ENCODE data around the gene STPG2. TPM values are rescaled to one million over a fixed set of nuclear protein-coding genes. Genes with fewer than 3 reads are reported as not detected.

The STPG2 gene
- total RNA-seq, 2 donors from 2014 or later = 0.77 to 1.1 TPM

DNA sequence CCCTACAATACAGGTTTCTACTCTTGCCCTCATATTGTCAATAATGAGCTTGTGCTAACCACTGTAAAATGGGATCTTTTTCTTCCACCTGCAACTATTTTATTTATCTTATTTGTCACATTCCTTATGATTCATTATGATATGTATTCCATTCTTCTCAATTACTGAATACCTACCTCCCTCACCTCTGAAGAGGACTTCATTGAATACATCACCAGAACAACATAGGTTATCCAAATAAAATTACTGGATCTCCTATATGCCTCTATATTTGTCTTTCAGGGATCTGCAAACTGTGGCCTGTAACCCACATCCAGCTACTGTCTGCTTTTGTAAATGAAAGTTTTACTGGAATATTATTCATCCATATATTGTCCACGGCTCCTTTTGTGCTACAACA, 41.3 kb downstream of the STPG2 start:
- TF ChIP-seq, protein P1, sequence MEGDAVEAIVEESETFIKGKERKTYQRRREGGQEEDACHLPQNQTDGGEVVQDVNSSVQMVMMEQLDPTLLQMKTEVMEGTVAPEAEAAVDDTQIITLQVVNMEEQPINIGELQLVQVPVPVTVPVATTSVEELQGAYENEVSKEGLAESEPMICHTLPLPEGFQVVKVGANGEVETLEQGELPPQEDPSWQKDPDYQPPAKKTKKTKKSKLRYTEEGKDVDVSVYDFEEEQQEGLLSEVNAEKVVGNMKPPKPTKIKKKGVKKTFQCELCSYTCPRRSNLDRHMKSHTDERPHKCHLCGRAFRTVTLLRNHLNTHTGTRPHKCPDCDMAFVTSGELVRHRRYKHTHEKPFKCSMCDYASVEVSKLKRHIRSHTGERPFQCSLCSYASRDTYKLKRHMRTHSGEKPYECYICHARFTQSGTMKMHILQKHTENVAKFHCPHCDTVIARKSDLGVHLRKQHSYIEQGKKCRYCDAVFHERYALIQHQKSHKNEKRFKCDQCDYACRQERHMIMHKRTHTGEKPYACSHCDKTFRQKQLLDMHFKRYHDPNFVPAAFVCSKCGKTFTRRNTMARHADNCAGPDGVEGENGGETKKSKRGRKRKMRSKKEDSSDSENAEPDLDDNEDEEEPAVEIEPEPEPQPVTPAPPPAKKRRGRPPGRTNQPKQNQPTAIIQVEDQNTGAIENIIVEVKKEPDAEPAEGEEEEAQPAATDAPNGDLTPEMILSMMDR (IDR thresholded peaks at IDR 0.05) = no peak
- TF ChIP-seq POLR2AphosphoS5 (IDR thresholded peaks at IDR 0.05) = no peak
- no peak for TF ChIP-seq POLR2A (IDR thresholded peaks at IDR 0.05)
- intact Hi-C loops (cut with DNase I) = no loop called here
- WGBS = 41% methylated on average over 1 of the region's 1 CpG
- Histone ChIP-seq H3K9me3 (no peaks in the 10 kb centered on the region), H3K4me1 (replicated peaks) (no peaks in the 10 kb centered on the region), H3K36me3 (no peaks in the 10 kb centered on the region), H3K27me3 (replicated peaks; ENCODE audit: insufficient read depth) (no peaks in the 10 kb centered on the region), H3K27ac (no peak overlapping the region), H3K4me3 (no peak overlapping the region)
- no peak for DNase-seq (ENCODE audit: low spot score)

DNA sequence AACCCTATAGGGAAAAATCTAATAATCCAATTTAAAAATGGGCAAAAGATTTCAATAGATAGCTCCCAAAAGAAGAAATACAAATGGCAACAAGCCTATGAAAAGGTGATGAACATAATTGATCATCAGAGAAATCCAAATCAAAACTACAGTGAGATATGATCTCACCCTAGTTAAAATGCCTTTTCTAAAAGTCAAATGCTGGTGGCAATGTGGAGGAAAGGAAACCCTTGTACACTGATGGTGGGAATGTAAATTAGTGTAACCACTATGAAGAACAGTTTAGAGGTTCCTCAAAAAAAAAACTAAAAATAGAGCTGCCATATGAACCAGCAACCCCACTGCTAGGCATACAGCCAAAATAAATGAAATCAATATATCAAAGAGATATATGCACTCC, 44.5 kb downstream of the STPG2 start:
- Histone ChIP-seq H3K4me1 (replicated peaks) (no peaks in the 10 kb centered on the region), H3K27ac (no peak overlapping the region), H3K4me3 (no peak overlapping the region), H3K36me3 (no peaks in the 10 kb centered on the region), H3K9me3 (no peaks in the 10 kb centered on the region), H3K27me3 (replicated peaks; ENCODE audit: insufficient read depth) (no peaks in the 10 kb centered on the region)
- intact Hi-C loops (cut with DNase I) = no loop called here
- TF ChIP-seq POLR2A (IDR thresholded peaks at IDR 0.05) (no peak), POLR2AphosphoS5 (IDR thresholded peaks at IDR 0.05) (no peak)
- TF ChIP-seq, protein P1 (IDR thresholded peaks at IDR 0.05) = no peak
- DNase-seq (ENCODE audit: low spot score) = no peak

DNA sequence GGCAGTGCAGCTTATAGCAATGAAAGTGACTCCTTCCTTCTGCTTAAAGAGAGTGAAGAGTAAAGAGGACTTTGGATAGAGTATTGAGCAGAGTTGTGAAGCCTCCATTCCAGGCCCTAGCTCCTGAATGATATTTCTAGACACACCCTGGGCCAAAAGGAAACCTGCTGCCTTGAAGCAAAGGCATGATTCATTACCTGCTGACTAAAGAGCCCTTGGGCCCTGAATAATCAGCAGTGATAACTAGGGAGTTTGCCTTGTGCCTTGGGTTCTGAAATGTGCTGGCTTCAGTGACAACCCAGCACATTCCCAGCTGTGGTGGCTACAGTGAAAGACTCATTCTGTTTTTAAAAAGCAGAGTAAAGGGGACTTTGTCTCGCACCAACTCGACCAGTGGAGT, 49.2 kb downstream of the STPG2 start:
- 85% methylated on average over 2 of the region's 2 CpGs for WGBS
- no peaks in the 10 kb centered on the region for H3K36me3 ChIP-seq
- H3K27ac ChIP-seq = no peak overlapping the region
- H3K4me1 ChIP-seq (replicated peaks) = no peaks in the 10 kb centered on the region
- TF ChIP-seq, protein P1 (IDR thresholded peaks at IDR 0.05) = no peak
- no peak for TF ChIP-seq POLR2AphosphoS5 (IDR thresholded peaks at IDR 0.05)
- H3K27me3 ChIP-seq (replicated peaks; ENCODE audit: insufficient read depth) = no peaks in the 10 kb centered on the region
- no peak overlapping the region for H3K4me3 ChIP-seq
- H3K9me3 ChIP-seq = no peaks in the 10 kb centered on the region
- DNase-seq (ENCODE audit: low spot score) = no peak
- intact Hi-C loops (cut with DNase I) = no loop called here

DNA sequence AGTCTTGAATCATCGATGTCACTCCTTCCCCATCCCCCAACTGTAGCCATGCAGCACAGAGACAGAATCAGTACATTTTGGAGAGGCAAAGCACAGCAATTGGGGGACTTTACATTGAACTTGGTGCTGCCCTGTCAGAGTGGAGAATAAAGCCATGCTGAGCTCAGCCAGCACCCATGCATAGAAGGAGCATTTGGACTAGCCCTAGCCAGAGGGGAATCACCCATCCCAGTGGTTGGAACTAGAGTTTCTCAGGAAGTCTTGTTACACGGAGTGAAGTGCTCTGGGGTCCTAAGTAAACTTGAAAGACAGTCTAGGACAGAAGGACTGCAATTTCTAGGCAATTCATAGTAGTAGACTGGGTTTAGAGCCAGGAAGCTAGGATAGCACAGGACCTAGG, 49.6 kb downstream of the STPG2 start:
- intact Hi-C loops (cut with DNase I) = no loop called here
- H3K36me3 ChIP-seq = no peaks in the 10 kb centered on the region
- TF ChIP-seq, protein P1 (IDR thresholded peaks at IDR 0.05) = no peak
- DNase-seq (ENCODE audit: low spot score) = no peak
- H3K27ac ChIP-seq = no peak overlapping the region
- H3K27me3 ChIP-seq (replicated peaks; ENCODE audit: insufficient read depth) = no peaks in the 10 kb centered on the region
- WGBS = 94% methylated on average over 2 of the region's 2 CpGs
- no peaks in the 10 kb centered on the region for H3K9me3 ChIP-seq
- no peak overlapping the region for H3K4me3 ChIP-seq
- H3K4me1 ChIP-seq (replicated peaks) = no peaks in the 10 kb centered on the region

DNA sequence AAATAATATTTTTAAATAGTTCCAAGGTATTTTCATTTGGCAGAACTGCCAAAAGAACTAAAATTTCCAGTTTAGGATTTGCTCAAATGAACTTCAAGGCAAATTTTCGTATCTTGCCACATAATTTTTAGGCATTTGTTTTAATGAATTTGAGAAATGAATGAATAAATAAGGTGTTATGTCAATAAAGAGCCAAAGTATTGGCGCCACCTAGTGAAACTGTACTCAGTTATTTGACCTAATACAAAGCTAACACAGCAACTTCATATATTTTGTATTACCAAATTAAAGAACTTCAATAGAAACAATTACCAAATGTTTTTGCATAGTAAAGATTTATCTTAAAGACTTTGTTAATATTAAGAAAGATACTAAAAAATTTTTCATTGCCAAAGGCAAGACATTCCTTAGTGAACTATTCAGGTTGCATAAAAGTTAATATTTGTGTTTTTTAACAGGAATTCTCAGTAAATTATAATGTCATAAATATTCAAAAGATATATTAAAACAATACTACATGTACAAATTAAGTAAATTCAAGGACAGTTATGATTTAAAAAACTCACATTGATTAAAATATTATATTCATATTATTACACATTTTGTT, 50.3 kb downstream of the STPG2 start:
- DNase-seq (ENCODE audit: low spot score) = no peak
- H3K27me3 ChIP-seq (replicated peaks; ENCODE audit: insufficient read depth) = no peaks in the 10 kb centered on the region
- no peak overlapping the region for H3K4me3 ChIP-seq
- H3K4me1 ChIP-seq (replicated peaks) = no peaks in the 10 kb centered on the region
- no peaks in the 10 kb centered on the region for H3K36me3 ChIP-seq
- 38% methylated on average over 2 of the region's 2 CpGs for WGBS
- no peak overlapping the region for H3K27ac ChIP-seq
- intact Hi-C loops (cut with DNase I) = no loop called here
- TF ChIP-seq POLR2A (IDR thresholded peaks at IDR 0.05) = no peak
- no peak for TF ChIP-seq POLR2AphosphoS5 (IDR thresholded peaks at IDR 0.05)
- TF ChIP-seq, protein P1 (IDR thresholded peaks at IDR 0.05) = no peak
- H3K9me3 ChIP-seq = no peaks in the 10 kb centered on the region

Measured in prostate gland (tissue), 2 donors.